Measurements from ENCODE around the gene KASH5. TPM values are rescaled to one million over a fixed set of nuclear protein-coding genes. Genes with fewer than 3 reads are reported as not detected.

The KASH5 gene
- total and polyA plus RNA-seq, 2 of the 4 experiments (the other 2 are of a cell fraction): not detected

DNA sequence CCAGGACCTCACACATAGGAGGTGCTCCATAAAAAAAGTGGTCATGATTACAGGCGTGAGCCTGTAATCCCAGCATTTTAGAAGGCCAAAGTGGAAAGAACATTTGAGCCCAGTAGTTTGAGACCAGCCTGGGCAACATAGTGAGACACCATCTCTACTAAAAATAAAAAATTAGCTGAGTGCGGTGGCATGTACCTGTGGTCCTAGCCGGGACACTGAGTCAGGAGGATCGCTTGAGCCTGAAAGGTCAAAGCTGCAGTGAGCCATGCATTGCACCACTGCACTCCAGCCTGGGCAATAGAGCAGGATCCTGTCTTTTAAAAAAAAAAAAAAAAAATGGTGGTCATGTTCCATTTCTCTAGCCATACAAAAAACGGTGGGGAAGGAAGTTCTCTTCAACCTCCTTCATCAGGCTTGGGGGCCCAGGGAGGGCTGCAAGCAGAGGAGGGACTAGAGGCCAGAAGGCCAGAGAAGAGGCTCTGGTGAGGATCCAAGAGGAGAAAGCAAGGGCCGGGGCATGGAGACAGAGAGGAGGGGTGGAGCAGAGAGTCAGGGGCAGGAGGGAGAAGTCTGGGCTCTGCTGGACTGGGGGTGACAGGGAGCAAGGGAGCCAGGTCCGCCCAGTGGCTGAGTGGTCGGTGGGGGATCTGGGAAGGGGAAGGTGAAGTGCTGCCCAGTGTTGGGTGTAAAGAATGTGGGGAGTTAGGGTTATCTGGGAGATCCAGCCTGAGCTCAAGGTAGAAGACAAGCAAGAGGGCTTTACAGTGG is 8.9 kb downstream of the KASH5 start:
- ATAC-seq (ENCODE audit: low read depth) (no peak), DNase-seq (no peak)
- in situ Hi-C loops (cut with MboI; ENCODE audit: low sequenced_read_pairs): loop anchor here (10.0 kb wide), 1 partner anchor 48 kb away; the partner anchor contains the start of gene SLC17A7
- no peak overlapping the region for H2AK9ac ChIP-seq (replicated peaks; ENCODE audit: low read depth, low read length, poor library complexity)
- H2BK120ac ChIP-seq (ENCODE audit: low read depth, low read length): no peak overlapping the region
- no TSS peak for BruUV-seq (replicated peaks)
- H2AFZ ChIP-seq (replicated peaks; ENCODE audit: low read length, poor library complexity): no peak overlapping the region
- dilution Hi-C loops (cut with HindIII; ENCODE audit: low sequenced_read_pairs, unreplicated experiment): no loop called here
- H3K18ac ChIP-seq (ENCODE audit: low read depth, low read length): no peak overlapping the region
- ChIA-PET POLR2A (ENCODE audit: unreplicated experiment) (interaction anchor here (0.6 kb wide), 1 partner anchor 118 kb away, joined by 3 read pairs; no protein-coding TSS in a partner anchor), CTCF (no interaction called here)
- no peak overlapping the region; the same call in 1 of the 2 replicates for H3K23ac ChIP-seq (ENCODE audit: low read depth, low read length)
- H3K27me3 ChIP-seq (ENCODE audit: control insufficient read depth, insufficient read depth, low read length): peaks cover 64% of the 10 kb centered on the region
- no peak overlapping the region for H4K91ac ChIP-seq (ENCODE audit: insufficient read depth, low read depth, low read length)
- H3K79me1 ChIP-seq (ENCODE audit: low read depth in 1 of 2, low read length in 2 of 2): no peaks in the 10 kb centered on the region
- no peak overlapping the region for H3K4ac ChIP-seq (ENCODE audit: low read depth, low read length)
- intact Hi-C loops (cut with micrococcal nuclease): no loop called here
- H3K36me3 ChIP-seq (ENCODE audit: control insufficient read depth, insufficient read depth, low read length): no peaks in the 10 kb centered on the region
- H3K27ac ChIP-seq (ENCODE audit: insufficient read depth, low read length): no peak overlapping the region
- H3K9ac ChIP-seq (ENCODE audit: low read depth, low read length): no peak overlapping the region
- H4K20me1 ChIP-seq (ENCODE audit: insufficient read depth, low read length): no peaks in the 10 kb centered on the region
- no peak overlapping the region for H2BK15ac ChIP-seq (ENCODE audit: low read depth, low read length)
- H3K14ac ChIP-seq (replicated peaks; ENCODE audit: low read depth, low read length): no peak overlapping the region
- no peak overlapping the region for H3K56ac ChIP-seq (ENCODE audit: extremely low read depth, insufficient read depth, low read length)
- no peak overlapping the region for H2BK5ac ChIP-seq (ENCODE audit: low read depth, low read length, poor library complexity, severe bottlenecking)
- no peak overlapping the region for H3K4me2 ChIP-seq (ENCODE audit: low read depth, low read length)
- no peaks in the 10 kb centered on the region for H3K9me1 ChIP-seq (ENCODE audit: insufficient read depth, low read length)
- H3K4me1 ChIP-seq (ENCODE audit: control insufficient read depth, insufficient read depth, low read length): no peaks in the 10 kb centered on the region
- H4K5ac ChIP-seq (ENCODE audit: low read depth, low read length): no peak overlapping the region
- H2AK5ac ChIP-seq (ENCODE audit: low read depth, low read length): no peak overlapping the region
- WGBS, 2 experiments (ENCODE audit: extremely low coverage in 2 of 2, insufficient read length in 1 of 2): 86% methylated on average over 4 of the region's 8 CpGs; no CpG with 5 or more reads in 1 of the 2 experiments
- H2BK20ac ChIP-seq (ENCODE audit: low read depth, low read length): no peak overlapping the region
- H3K9me3 ChIP-seq (ENCODE audit: control insufficient read depth, insufficient read depth, low read length): no peaks in the 10 kb centered on the region
- H3K4me3 ChIP-seq (ENCODE audit: insufficient read depth, low read depth, low read length): no peak overlapping the region
- no peak overlapping the region for H4K8ac ChIP-seq (ENCODE audit: low read depth in 2 of 2, low read length in 2 of 2)
- TF ChIP-seq RAD21 (IDR thresholded peaks at IDR 0.05; ENCODE audit: low read length) (no peak), MAZ (IDR thresholded peaks at IDR 0.05; ENCODE audit: borderline replicate concordance, low read depth, low read length) (no peak), SMC3 (IDR thresholded peaks at IDR 0.05; ENCODE audit: low read depth, low read length) (no peak), RFX5 (IDR thresholded peaks at IDR 0.05; ENCODE audit: low read depth, low read length) (no peak), USF2 (IDR thresholded peaks at IDR 0.05; ENCODE audit: low read depth, low read length) (no peak), BHLHE40 (IDR thresholded peaks at IDR 0.05; ENCODE audit: low read depth, low read length) (no peak), CEBPB (IDR thresholded peaks at IDR 0.05; ENCODE audit: low read depth, low read length) (no peak), CHD1 (IDR thresholded peaks at IDR 0.05; ENCODE audit: low read depth, low read length) (no peak), RCOR1 (IDR thresholded peaks at IDR 0.05; ENCODE audit: insufficient replicate concordance, low read length) (no peak), NFE2L2 (IDR thresholded peaks at IDR 0.05; ENCODE audit: low read depth, low read length) (no peak), MXI1 (IDR thresholded peaks at IDR 0.05; ENCODE audit: borderline replicate concordance, low read depth, low read length) (no peak), CTCF (conservative IDR thresholded peaks at IDR 0.05; ENCODE audit: low read depth, low read length) (no peak), FOS (IDR thresholded peaks at IDR 0.05; ENCODE audit: low read depth, low read length) (no peak), POLR2A (IDR thresholded peaks at IDR 0.05; ENCODE audit: low read depth, low read length) (no peak)
- TF ChIP-seq, protein P1, sequence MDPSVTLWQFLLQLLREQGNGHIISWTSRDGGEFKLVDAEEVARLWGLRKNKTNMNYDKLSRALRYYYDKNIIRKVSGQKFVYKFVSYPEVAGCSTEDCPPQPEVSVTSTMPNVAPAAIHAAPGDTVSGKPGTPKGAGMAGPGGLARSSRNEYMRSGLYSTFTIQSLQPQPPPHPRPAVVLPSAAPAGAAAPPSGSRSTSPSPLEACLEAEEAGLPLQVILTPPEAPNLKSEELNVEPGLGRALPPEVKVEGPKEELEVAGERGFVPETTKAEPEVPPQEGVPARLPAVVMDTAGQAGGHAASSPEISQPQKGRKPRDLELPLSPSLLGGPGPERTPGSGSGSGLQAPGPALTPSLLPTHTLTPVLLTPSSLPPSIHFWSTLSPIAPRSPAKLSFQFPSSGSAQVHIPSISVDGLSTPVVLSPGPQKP (IDR thresholded peaks at IDR 0.05; ENCODE audit: borderline replicate concordance, low read depth, low read length): no peak

Data from IMR-90 (cell line).